Kidney epithelial cell (primary cell): Measurements from ENCODE around the gene DPM3. TPM values are rescaled to one million over a fixed set of nuclear protein-coding genes. Genes with fewer than 3 reads are reported as not detected.
A peak's percentile ranks its signal among the peaks of the same experiment; 100 is the strongest.

Experiments
- DNase-seq: peaks from one replicate; pipeline ENCODE4 v3.0.0-alpha.2; 2010; ENCODE audit warnings: low read depth
- H3K27me3 ChIP-seq: 2 replicates; pipeline ENCODE4 v1.6.0; 2011; ENCODE audit warnings: low read length; ENCODE audit not compliant: control insufficient read depth, insufficient read depth
- H3K36me3 ChIP-seq: 2 replicates; pipeline ENCODE4 v1.5.1; 2011; ENCODE audit warnings: low read length; ENCODE audit not compliant: control insufficient read depth, insufficient read depth
- H3K4me3 ChIP-seq: 2 replicates; pipeline ENCODE4 v1.5.1; 2011; ENCODE audit warnings: low read depth, mild to moderate bottlenecking, control low read depth, low read length
- CTCF ChIP-seq: IDR thresholded peaks from 2 replicates; pipeline ENCODE4 v1.5.1; 2011; ENCODE audit warnings: mild to moderate bottlenecking, moderate library complexity, low read length, control low read depth, inconsistent platforms; ENCODE audit not compliant: insufficient read depth, poor library complexity, severe bottlenecking
- total RNA-seq: library from RNA; depleted of rRNA; stranded (reverse); fragments of >200 nt; gene quantifications from 2 replicates; pipeline ENCODE4 v1.2.3, GENCODE V29; 2015

DPM3 gene
- total RNA-seq, 1 donor from 2014 or later, result 74.9 TPM

GRCh38 chr1:155099331-155099730 is 41.0 kb downstream of the DPM3 start:
- no peak for TF ChIP-seq CTCF
- H3K4me3 ChIP-seq, result no peak overlapping the region
- no peaks in the 10 kb centered on the region for H3K36me3 ChIP-seq
- DNase-seq, result no peak
- peaks cover 5% of the 10 kb centered on the region for H3K27me3 ChIP-seq

- peaks cover 7% of the 10 kb centered on the region for H3K27me3 ChIP-seq
- DNase-seq, result no peak
- H3K36me3 ChIP-seq, result no peaks in the 10 kb centered on the region
- TF ChIP-seq CTCF, result no peak
- H3K4me3 ChIP-seq, result no peak overlapping the region
These were observed 45.7 kb downstream of the DPM3 start for GRCh38 chr1:155094622-155094948.

GRCh38 chr1:155093911-155094621 is 46.3 kb downstream of the DPM3 start:
- peak; percentile 53 for TF ChIP-seq CTCF
- H3K36me3 ChIP-seq, result no peaks in the 10 kb centered on the region
- no peak overlapping the region for H3K4me3 ChIP-seq
- no peak for DNase-seq
- H3K27me3 ChIP-seq, result peaks cover 7% of the 10 kb centered on the region

- H3K27me3 ChIP-seq, result peaks cover 7% of the 10 kb centered on the region
- H3K36me3 ChIP-seq, result no peaks in the 10 kb centered on the region
- no peak for TF ChIP-seq CTCF
- H3K4me3 ChIP-seq, result no peak overlapping the region
- DNase-seq, result no peak
These were observed 47.7 kb downstream of the DPM3 start for GRCh38 chr1:155092641-155093040.

GRCh38 chr1:155092131-155092530 is 48.2 kb downstream of the DPM3 start:
- H3K27me3 ChIP-seq, result peaks cover 7% of the 10 kb centered on the region
- TF ChIP-seq CTCF, result no peak

More at GRCh38 chr1:155092131-155092530, 48.2 kb downstream of the DPM3 start:
- Histone ChIP-seq H3K4me3 (no peak overlapping the region), H3K36me3 (no peaks in the 10 kb centered on the region)
- no peak for DNase-seq
